Measurements from ENCODE around the gene PLA2G6. TPM values are rescaled to one million over a fixed set of nuclear protein-coding genes. Genes with fewer than 3 reads are reported as not detected.

Gene PLA2G6
- total and polyA plus RNA-seq, 2 of the 13 experiments (the other 11 are each of a cell fraction or from before 2014, with no cell fraction given), result 4.8 to 11.5 TPM

DNA sequence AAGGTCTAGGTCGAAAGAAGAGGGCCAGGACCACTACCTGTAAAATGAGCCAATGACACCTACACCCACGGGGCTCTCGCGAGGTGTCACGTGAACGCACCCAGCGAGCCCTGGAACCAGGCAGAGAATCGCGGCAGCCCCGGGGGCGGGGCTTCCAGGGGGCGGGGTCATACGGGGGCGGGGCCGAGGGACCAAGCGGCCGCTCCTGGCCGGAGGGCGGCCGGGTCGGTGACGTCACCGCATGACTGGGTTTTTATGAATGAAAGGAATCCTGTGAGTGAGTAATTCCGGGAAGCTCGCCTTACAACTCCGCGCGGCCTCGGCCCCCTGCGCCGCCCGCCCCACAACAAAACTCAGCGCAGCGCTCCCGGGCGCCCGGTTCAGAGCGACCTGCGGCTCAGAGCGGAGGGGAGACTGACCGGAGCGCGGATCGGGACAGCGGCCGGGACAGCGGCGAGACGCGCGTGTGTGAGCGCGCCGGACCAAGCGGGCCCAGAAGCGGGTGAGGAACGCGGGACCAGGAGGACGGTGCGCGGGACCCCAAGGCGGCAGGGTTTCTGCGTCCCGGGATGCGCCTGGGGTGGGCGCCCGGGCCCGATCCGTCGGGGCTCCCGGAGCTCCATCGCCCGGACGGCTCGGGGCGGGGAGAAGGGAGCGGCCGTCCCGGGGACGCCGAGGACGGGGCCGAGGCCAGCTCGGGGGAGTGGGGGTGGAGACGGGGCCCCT lies 20.2 kb upstream of the PLA2G6 start, which contains the start of gene MAFF (continued):
- TF ChIP-seq, protein P1, sequence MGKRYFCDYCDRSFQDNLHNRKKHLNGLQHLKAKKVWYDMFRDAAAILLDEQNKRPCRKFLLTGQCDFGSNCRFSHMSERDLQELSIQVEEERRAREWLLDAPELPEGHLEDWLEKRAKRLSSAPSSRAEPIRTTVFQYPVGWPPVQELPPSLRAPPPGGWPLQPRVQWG (CRISPR knock-in tag; IDR thresholded peaks at IDR 0.05; ENCODE audit: borderline replicate concordance, low read depth), result no peak
- TF ChIP-seq CCAR2 (optimal IDR thresholded peaks at IDR 0.05; ENCODE audit: low read depth, low read length) (no peak), ARID4A (CRISPR knock-in tag; IDR thresholded peaks at IDR 0.05; ENCODE audit: borderline replicate concordance) (peak; percentile 65; the same call in 1 of the 2 replicates), ZC3H13 (CRISPR knock-in tag; IDR thresholded peaks at IDR 0.05) (no peak; the same call in 1 of the 2 replicates), ZIK1 (CRISPR knock-in tag; IDR thresholded peaks at IDR 0.05; ENCODE audit: borderline replicate concordance, low read depth) (no peak), ZFAT (CRISPR knock-in tag; conservative IDR thresholded peaks at IDR 0.05) (no peak), NBN (conservative IDR thresholded peaks at IDR 0.05) (no peak), FLYWCH1 (CRISPR knock-in tag; IDR thresholded peaks at IDR 0.05) (no peak), PITX1 (CRISPR knock-in tag; IDR thresholded peaks at IDR 0.05) (no peak), RNF2 (conservative IDR thresholded peaks at IDR 0.05; ENCODE audit: low read depth) (0 out of 2 replicates have a peak, but pooled peaks have one; percentile 14), MIER2 (CRISPR knock-in tag; IDR thresholded peaks at IDR 0.05) (no peak), ZNF569 (CRISPR knock-in tag; IDR thresholded peaks at IDR 0.05; ENCODE audit: borderline replicate concordance) (no peak), MIXL1 (CRISPR knock-in tag; IDR thresholded peaks at IDR 0.05) (0 out of 2 replicates have a peak, but pooled peaks have one; percentile 10), ZBTB3 (CRISPR knock-in tag; IDR thresholded peaks at IDR 0.05; ENCODE audit: borderline replicate concordance, low read depth) (0 out of 2 replicates have a peak, but pooled peaks have one; percentile 29), RFX3 (CRISPR knock-in tag; IDR thresholded peaks at IDR 0.05) (no peak), CCDC6 (CRISPR knock-in tag; IDR thresholded peaks at IDR 0.05) (0 out of 2 replicates have a peak, but pooled peaks have one; percentile 11), ZNF20 (CRISPR knock-in tag; IDR thresholded peaks at IDR 0.05) (no peak)
- TF ChIP-seq, protein P2, sequence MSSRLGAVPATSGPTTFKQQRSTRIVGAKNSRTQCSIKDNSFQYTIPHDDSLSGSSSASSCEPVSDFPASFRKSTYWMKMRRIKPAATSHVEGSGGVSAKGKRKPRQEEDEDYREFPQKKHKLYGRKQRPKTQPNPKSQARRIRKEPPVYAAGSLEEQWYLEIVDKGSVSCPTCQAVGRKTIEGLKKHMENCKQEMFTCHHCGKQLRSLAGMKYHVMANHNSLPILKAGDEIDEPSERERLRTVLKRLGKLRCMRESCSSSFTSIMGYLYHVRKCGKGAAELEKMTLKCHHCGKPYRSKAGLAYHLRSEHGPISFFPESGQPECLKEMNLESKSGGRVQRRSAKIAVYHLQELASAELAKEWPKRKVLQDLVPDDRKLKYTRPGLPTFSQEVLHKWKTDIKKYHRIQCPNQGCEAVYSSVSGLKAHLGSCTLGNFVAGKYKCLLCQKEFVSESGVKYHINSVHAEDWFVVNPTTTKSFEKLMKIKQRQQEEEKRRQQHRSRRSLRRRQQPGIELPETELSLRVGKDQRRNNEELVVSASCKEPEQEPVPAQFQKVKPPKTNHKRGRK (CRISPR knock-in tag; IDR thresholded peaks at IDR 0.05), result no peak
- TF ChIP-seq, protein P3, sequence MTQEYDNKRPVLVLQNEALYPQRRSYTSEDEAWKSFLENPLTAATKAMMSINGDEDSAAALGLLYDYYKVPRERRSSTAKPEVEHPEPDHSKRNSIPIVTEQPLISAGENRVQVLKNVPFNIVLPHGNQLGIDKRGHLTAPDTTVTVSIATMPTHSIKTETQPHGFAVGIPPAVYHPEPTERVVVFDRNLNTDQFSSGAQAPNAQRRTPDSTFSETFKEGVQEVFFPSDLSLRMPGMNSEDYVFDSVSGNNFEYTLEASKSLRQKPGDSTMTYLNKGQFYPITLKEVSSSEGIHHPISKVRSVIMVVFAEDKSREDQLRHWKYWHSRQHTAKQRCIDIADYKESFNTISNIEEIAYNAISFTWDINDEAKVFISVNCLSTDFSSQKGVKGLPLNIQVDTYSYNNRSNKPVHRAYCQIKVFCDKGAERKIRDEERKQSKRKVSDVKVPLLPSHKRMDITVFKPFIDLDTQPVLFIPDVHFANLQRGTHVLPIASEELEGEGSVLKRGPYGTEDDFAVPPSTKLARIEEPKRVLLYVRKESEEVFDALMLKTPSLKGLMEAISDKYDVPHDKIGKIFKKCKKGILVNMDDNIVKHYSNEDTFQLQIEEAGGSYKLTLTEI (CRISPR knock-in tag; conservative IDR thresholded peaks at IDR 0.05), result no peak
- TF ChIP-seq, protein P4, sequence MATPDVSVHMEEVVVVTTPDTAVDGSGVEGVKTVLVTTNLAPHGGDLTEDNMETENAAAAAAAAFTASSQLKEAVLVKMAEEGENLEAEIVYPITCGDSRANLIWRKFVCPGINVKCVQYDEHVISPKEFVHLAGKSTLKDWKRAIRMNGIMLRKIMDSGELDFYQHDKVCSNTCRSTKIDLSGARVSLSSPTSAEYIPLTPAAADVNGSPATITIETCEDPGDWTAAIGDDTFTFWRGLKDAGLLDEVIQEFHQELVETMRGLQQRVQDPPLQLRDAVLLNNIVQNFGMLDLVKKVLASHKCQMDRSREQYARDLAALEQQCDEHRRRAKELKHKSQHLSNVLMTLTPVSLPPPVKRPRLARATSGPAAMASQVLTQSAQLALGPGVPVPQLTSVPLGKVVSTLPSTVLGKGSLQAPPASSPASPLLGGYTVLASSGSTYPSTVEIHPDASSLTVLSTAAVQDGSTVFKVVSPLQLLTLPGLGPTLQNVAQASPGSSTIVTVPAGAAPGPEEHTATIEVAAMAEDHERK (CRISPR knock-in tag; IDR thresholded peaks at IDR 0.05; ENCODE audit: low read depth), result no peak
